ENCODE measurements around the gene NRXN3.

The NRXN3 gene

GRCh38 chr14:79337761-79338160, 1167.6 kb downstream of the NRXN3 start:
- DNase-seq (ENCODE audit: low read depth in 3 of 3) = no peak

- DNase-seq (ENCODE audit: low read depth in 3 of 3) = no peak
These were observed 1172.8 kb downstream of the NRXN3 start for GRCh38 chr14:79342942-79343341.

GRCh38 chr14:79351011-79351410, 1180.8 kb downstream of the NRXN3 start:
- DNase-seq (ENCODE audit: low read depth in 3 of 3) = no peak

- DNase-seq (ENCODE audit: low read depth in 3 of 3) = no peak
These were observed 1182.0 kb downstream of the NRXN3 start for GRCh38 chr14:79352076-79352630.

- no peak for DNase-seq (ENCODE audit: low read depth in 3 of 3)
These were observed 1184.2 kb downstream of the NRXN3 start for GRCh38 chr14:79354336-79354735.

- no peak for DNase-seq (ENCODE audit: low read depth in 3 of 3)
These were observed 1185.9 kb downstream of the NRXN3 start for GRCh38 chr14:79356040-79356439.

GRCh38 chr14:79357307-79357706, 1187.1 kb downstream of the NRXN3 start:
- no peak for DNase-seq (ENCODE audit: low read depth in 3 of 3)

- no peak for DNase-seq (ENCODE audit: low read depth in 3 of 3)
These were observed 1193.1 kb downstream of the NRXN3 start for GRCh38 chr14:79363291-79363690.

GRCh38 chr14:79369359-79370332, 1199.5 kb downstream of the NRXN3 start:
- DNase-seq (ENCODE audit: low read depth in 3 of 3) = no peak

- DNase-seq (ENCODE audit: low read depth in 3 of 3) = no peak
These were observed 1200.8 kb downstream of the NRXN3 start for GRCh38 chr14:79370969-79371368.

GRCh38 chr14:79373451-79373850, 1203.3 kb downstream of the NRXN3 start:
- no peak for DNase-seq (ENCODE audit: low read depth in 3 of 3)

GRCh38 chr14:79375356-79375755, 1205.2 kb downstream of the NRXN3 start:
- DNase-seq (ENCODE audit: low read depth in 3 of 3) = no peak

- no peak for DNase-seq (ENCODE audit: low read depth in 3 of 3)
These were observed 1206.4 kb downstream of the NRXN3 start for GRCh38 chr14:79376557-79376956.

GRCh38 chr14:79378020-79378419, 1207.8 kb downstream of the NRXN3 start:
- DNase-seq (ENCODE audit: low read depth in 3 of 3) = no peak

GRCh38 chr14:79379266-79379665, 1209.1 kb downstream of the NRXN3 start:
- DNase-seq (ENCODE audit: low read depth in 3 of 3) = no peak

- no peak for DNase-seq (ENCODE audit: low read depth in 3 of 3)
These were observed 1212.9 kb downstream of the NRXN3 start for GRCh38 chr14:79383031-79383430.

GRCh38 chr14:79383475-79383874, 1213.3 kb downstream of the NRXN3 start:
- no peak for DNase-seq (ENCODE audit: low read depth in 3 of 3)

- DNase-seq (ENCODE audit: low read depth in 3 of 3) = no peak
These were observed 1224.9 kb downstream of the NRXN3 start for GRCh38 chr14:79395061-79395460.

GRCh38 chr14:79404874-79405511, 1234.8 kb downstream of the NRXN3 start:
- DNase-seq (ENCODE audit: low read depth in 3 of 3) = no peak

GRCh38 chr14:79405512-79405910, 1235.3 kb downstream of the NRXN3 start:
- no peak for DNase-seq (ENCODE audit: low read depth in 3 of 3)

GRCh38 chr14:79407572-79407971, 1237.4 kb downstream of the NRXN3 start:
- no peak for DNase-seq (ENCODE audit: low read depth in 3 of 3)

GRCh38 chr14:79408696-79409095, 1238.5 kb downstream of the NRXN3 start:
- DNase-seq (ENCODE audit: low read depth in 3 of 3) = no peak
